BJ (cell line): ENCODE results near the gene DDX54. TPM values are rescaled to one million over a fixed set of nuclear protein-coding genes. Genes with fewer than 3 reads are reported as not detected.

Experiments
- CTCF ChIA-PET: fragments of 350-600 bp; formaldehyde crosslinking; extraction: SDS; loops from one replicate; lab custom pipeline; 2021; ENCODE audit warnings: antibody characterized with exemption, inconsistent platforms; lab: Yijun Ruan, JAX
- POLR2A ChIA-PET: fragments of 300-600 bp; sonication (Branson Sonifier 250); formaldehyde crosslinking; extraction: SDS; loops from one replicate; lab custom pipeline; 2021; ENCODE audit warnings: antibody characterized with exemption; lab: Charles Lee
- DNase-seq: peaks from one replicate; pipeline ENCODE4 v3.0.0-alpha.2; 2011; ENCODE audit warnings: low read depth
- H3K27me3 ChIP-seq: 2 replicates; pipeline ENCODE4 v1.6.0; 2011; ENCODE audit warnings: low read length; ENCODE audit not compliant: control insufficient read depth, insufficient read depth
- H3K36me3 ChIP-seq: 2 replicates; pipeline ENCODE4 v1.5.1; 2011; ENCODE audit warnings: low read length; ENCODE audit not compliant: control insufficient read depth, insufficient read depth
- H3K4me3 ChIP-seq: 2 replicates; pipeline ENCODE4 v1.5.1; 2011; ENCODE audit warnings: low read depth, mild to moderate bottlenecking, control low read depth, low read length
- polyA plus RNA-seq: library from polyadenylated mRNA; depleted of rRNA; stranded (reverse); fragments of >200 nt; gene quantifications from 2 replicates; pipeline ENCODE4 v1.2.3, GENCODE V29; 2011
- TF ChIP-seq, protein P1 (sequence below): IDR thresholded peaks from 2 replicates; pipeline ENCODE4 v1.5.1; 2011; ENCODE audit warnings: low read depth, mild to moderate bottlenecking, control low read depth, inconsistent platforms, low read length, moderate library complexity; ENCODE audit not compliant: insufficient read depth

Gene DDX54
- polyA plus RNA-seq, 1 experiment, result 54.7 TPM

DNA sequence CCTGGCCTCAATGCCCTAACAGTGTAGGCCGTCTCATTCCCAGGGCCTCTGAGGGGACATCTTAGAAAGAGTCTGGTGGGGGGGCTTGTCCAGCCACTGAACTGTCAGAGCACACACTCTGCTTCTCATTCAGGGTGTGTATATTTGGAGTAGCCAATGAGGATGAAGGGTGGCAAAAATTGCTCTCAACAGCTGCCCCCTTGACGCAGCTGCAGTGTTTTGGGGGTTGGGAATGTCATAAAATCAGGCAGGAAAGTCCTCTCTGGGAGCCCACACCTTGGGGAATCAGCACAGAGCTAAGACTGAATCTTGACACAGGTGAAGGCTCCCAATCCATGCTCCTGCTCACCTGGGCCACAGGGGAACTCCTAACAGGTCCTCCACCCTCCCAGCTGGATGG lies 51.2 kb downstream of the DDX54 start:
- H3K27me3 ChIP-seq, result no peaks in the 10 kb centered on the region; the same call in none of the 2 replicates
- H3K36me3 ChIP-seq, result no peaks in the 10 kb centered on the region
- TF ChIP-seq, protein P1, sequence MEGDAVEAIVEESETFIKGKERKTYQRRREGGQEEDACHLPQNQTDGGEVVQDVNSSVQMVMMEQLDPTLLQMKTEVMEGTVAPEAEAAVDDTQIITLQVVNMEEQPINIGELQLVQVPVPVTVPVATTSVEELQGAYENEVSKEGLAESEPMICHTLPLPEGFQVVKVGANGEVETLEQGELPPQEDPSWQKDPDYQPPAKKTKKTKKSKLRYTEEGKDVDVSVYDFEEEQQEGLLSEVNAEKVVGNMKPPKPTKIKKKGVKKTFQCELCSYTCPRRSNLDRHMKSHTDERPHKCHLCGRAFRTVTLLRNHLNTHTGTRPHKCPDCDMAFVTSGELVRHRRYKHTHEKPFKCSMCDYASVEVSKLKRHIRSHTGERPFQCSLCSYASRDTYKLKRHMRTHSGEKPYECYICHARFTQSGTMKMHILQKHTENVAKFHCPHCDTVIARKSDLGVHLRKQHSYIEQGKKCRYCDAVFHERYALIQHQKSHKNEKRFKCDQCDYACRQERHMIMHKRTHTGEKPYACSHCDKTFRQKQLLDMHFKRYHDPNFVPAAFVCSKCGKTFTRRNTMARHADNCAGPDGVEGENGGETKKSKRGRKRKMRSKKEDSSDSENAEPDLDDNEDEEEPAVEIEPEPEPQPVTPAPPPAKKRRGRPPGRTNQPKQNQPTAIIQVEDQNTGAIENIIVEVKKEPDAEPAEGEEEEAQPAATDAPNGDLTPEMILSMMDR, result no peak
- no peak for DNase-seq
- H3K4me3 ChIP-seq, result no peak overlapping the region
- CTCF ChIA-PET, result interaction anchor here (1.3 to 1.9 kb wide), 2 partner anchors 13 to 15 kb away, joined by 4 to 5 read pairs; partner anchors contain the start of gene CFAP73
- POLR2A ChIA-PET, result no interaction called here

DNA sequence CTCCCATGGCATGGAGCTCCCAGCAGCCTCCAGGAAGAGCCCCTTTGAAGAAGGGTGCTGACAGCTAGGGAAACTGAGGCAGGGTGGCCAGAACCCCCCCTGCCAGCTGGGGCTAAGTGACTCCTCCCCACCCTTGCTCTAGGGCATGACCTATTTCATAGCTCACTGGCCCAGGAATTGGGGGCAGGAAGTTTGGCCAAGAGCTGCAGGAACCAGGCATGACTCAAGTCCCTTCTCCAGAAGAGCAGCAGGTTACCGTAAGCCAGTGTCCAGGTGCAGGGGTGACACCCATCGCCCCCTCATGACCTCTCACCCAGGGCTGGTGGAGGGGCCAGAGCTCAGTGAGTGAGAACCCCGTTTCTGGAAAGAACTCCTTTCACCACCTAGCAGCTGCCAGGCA lies 51.6 kb downstream of the DDX54 start:
- Histone ChIP-seq H3K4me3 (no peak overlapping the region), H3K27me3 (no peaks in the 10 kb centered on the region; the same call in none of the 2 replicates), H3K36me3 (no peaks in the 10 kb centered on the region)
- CTCF ChIA-PET, result interaction anchor here (0.6 to 1.9 kb wide), 2 partner anchors 16 to 42 kb away, joined by 5 read pairs; partner anchors contain the start of gene CFAP73
- no peak for DNase-seq
- TF ChIP-seq, protein P1, result no peak
- POLR2A ChIA-PET, result no interaction called here

DNA sequence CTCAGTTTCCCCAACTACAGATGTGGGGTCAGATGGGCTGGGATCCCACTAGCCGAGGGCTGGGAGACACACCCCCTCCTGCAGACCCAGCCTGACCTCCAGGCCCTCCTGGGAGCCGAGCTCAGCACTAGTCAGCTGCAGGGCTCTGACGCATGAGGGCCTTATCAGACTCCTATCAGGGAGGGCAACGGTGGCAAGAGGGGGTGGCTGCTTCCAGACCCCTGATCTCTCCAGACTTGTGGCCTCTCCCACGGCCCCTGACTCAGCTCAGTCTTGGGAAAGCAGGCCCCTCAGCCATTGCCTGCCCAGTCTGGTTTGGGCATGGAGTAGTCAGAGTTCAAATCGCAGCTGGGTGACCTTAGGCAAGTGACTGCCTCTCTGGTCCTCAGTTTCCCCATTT lies 52.2 kb downstream of the DDX54 start:
- H3K27me3 ChIP-seq, result peaks cover 2% of the 10 kb centered on the region
- POLR2A ChIA-PET, result no interaction called here
- no peaks in the 10 kb centered on the region for H3K36me3 ChIP-seq

DNA sequence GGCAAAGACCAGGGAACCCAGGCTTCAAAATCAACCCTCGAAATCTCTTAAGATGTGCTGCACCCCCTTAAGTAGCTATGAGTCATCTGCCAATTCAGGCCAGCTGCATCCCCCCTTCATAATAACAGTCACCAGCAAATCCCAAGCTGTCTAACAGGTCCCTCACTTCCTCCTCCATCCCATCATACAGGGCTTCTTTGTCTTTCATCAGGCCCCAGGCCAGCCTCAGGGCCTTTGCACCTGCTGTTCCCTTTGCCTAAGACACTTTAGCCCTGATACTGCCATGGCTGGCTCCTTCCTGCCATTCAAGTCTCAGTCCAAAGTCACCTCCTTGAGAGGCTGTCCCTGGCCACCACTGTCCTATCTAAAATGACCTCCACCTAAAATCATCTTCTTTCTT lies 53.7 kb downstream of the DDX54 start:
- ChIA-PET POLR2A (no interaction called here), CTCF (interaction anchor here (0.5 kb wide), 1 partner anchor 19 kb away, joined by 4 read pairs; no protein-coding TSS in a partner anchor)
- no peak overlapping the region for H3K4me3 ChIP-seq
- no peak for DNase-seq
- TF ChIP-seq, protein P1, result no peak
- H3K36me3 ChIP-seq, result no peaks in the 10 kb centered on the region
- peaks cover 3% of the 10 kb centered on the region for H3K27me3 ChIP-seq

More for the DNA sequence above, 52.2 kb downstream of the DDX54 start:
- CTCF ChIA-PET, result interaction anchor here (0.6 to 1.9 kb wide), 2 partner anchors 16 to 43 kb away, joined by 5 read pairs; partner anchors contain the start of gene CFAP73
- TF ChIP-seq, protein P1, result no peak
- no peak overlapping the region for H3K4me3 ChIP-seq
- DNase-seq, result no peak

DNA sequence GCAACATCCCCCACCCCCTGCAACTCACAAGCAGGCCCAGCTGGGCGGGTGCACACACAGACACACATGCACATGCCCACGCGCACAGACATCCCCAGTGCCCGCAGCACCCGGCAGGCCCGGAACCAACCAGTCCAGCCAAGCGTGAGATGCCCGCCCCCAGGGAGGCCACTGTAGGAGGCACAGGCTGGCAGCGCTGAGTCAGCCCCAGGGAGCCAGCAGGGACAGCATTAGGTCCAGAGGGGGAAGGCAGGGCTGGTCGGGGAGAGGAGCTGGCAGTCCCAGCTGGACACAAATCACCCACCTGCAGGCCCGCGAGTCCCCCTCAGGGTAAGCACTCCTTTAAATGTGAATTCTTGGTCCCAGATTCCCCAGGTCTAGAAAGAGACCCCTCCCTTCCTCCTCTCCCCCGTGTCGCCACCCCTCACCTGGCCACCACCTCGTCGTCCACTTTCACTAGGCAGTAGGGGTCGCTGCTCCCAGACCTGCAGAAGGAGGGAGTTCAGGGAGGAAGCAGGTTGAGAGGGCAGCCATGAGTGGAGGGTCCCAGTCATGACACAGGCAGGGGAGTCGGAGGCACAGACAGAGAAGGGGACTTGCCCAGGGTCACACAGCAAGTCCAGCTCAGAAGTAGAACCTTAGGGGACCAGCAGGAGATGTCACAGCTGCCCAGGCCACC lies 54.7 kb downstream of the DDX54 start:
- Histone ChIP-seq H3K27me3 (peaks cover 3% of the 10 kb centered on the region), H3K36me3 (no peaks in the 10 kb centered on the region), H3K4me3 (no peak overlapping the region)
- TF ChIP-seq, protein P1, result no peak
- ChIA-PET CTCF (interaction anchor here (0.5 to 1.1 kb wide), 2 partner anchors 20 to 44 kb away, joined by 3 to 4 read pairs; no protein-coding TSS in a partner anchor), POLR2A (no interaction called here)
- DNase-seq, result no peak
